DND-41 (cell line): Measurements from ENCODE around the gene TBXAS1.

Source experiments
- ATAC-seq: fragments of 200-7000 bp; cut with Tn5 transposase; 3 replicates; pipeline ENCODE4 v1.9.1; 2021; ENCODE audit warnings: low read depth; ENCODE audit not compliant: insufficient read depth
- DNase-seq: peaks from one replicate; pipeline ENCODE4 v3.0.0-alpha.2; 2020
- H2AFZ ChIP-seq: 2 replicates; pipeline ENCODE4 v1.6.0; 2012; ENCODE audit warnings: low read depth, low read length
- H3K27ac ChIP-seq: 2 replicates; pipeline ENCODE4 v1.5.1; 2012; ENCODE audit warnings: low read length, inconsistent platforms
- H3K27me3 ChIP-seq: fragments of 200-600 bp; sonication (generic); 2 replicates; pipeline ENCODE4 v1.6.0; 2012; ENCODE audit warnings: low read length, mild to moderate bottlenecking, inconsistent platforms; ENCODE audit not compliant: insufficient read depth, poor library complexity
- H3K36me3 ChIP-seq: 2 replicates; pipeline ENCODE4 v1.5.1; 2012; ENCODE audit warnings: low read length, inconsistent platforms; ENCODE audit not compliant: insufficient read depth
- H3K4me1 ChIP-seq: 2 replicates; pipeline ENCODE4 v1.5.1; 2012; ENCODE audit warnings: mild to moderate bottlenecking, low read length; ENCODE audit not compliant: insufficient read depth
- H3K4me2 ChIP-seq: 2 replicates; pipeline ENCODE4 v1.6.0; 2012; ENCODE audit warnings: mild to moderate bottlenecking, moderate library complexity, low read length, inconsistent platforms; ENCODE audit not compliant: insufficient read depth
- H3K4me3 ChIP-seq, 2 experiments: fragments of 200-600 bp in 1 of 2; shearing (Covaris generic) in 1 of 2; 2 replicates each; pipeline ENCODE4 v1.5.1; 2012 to 2016; ENCODE audit warnings: inconsistent platforms in 2 of 2, low read length in 2 of 2, mild to moderate bottlenecking in 2 of 2, low read depth in 1 of 2, moderate library complexity in 1 of 2
- H3K79me2 ChIP-seq: 2 replicates; pipeline ENCODE4 v1.6.0; 2012; ENCODE audit warnings: low read length, inconsistent platforms; ENCODE audit not compliant: insufficient read depth
- H3K9ac ChIP-seq: 2 replicates; pipeline ENCODE4 v1.6.0; 2012; ENCODE audit warnings: low read depth, mild to moderate bottlenecking, inconsistent platforms, low read length, moderate library complexity
- H3K9me3 ChIP-seq: 2 replicates; pipeline ENCODE4 v1.5.1; 2012; ENCODE audit warnings: low read length, moderate library complexity, mild to moderate bottlenecking, inconsistent platforms; ENCODE audit not compliant: insufficient read depth, severe bottlenecking
- H4K20me1 ChIP-seq: 2 replicates; pipeline ENCODE4 v1.6.0; 2012; ENCODE audit warnings: low read length; ENCODE audit not compliant: insufficient read depth
- EZH2 ChIP-seq: IDR thresholded peaks from 3 replicates; pipeline ENCODE4 v1.6.1; 2012; ENCODE audit warnings: borderline replicate concordance, low read depth, mild to moderate bottlenecking, moderate library complexity, low read length, inconsistent platforms; ENCODE audit not compliant: severe bottlenecking
- TF ChIP-seq, protein P1 (sequence below): IDR thresholded peaks from 2 replicates; pipeline ENCODE4 v1.5.1; 2012; ENCODE audit warnings: borderline replicate concordance, low read length, moderate library complexity, mild to moderate bottlenecking; ENCODE audit not compliant: poor library complexity, severe bottlenecking; ENCODE audit errors: extremely low read depth

Gene TBXAS1

DNA sequence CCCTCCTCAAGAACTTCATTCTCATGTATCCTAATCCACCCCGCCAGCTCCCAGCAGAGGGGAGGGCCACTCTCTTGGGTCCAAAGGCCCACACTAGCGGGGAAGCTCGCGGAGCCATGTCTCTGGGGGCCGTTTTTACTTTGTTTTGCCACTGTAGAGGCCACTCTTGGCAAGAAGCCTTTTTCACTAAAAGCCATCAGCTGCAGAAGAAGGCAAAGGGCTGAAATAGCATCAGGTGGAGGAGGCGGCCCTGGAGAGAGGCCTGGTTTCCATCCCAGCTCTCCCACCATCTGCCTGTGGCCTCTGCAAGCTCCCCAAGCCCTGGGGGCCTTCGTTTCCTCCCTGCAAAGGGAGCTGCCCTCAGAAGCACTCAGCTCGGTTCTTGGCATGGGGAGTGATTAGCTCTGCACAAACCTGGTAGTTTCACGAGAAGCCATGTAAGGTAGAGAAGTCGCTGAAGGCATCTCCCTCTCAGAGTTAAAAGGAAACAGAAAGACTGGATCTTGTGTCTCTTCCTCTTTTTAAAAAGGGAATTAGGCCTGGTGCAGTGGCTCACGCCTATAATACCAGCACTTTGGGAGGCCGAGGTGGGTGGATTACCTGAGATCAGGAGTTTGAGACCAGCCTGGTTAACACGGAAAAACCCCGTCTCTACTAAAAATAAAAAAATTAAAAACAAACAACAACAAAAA is 163.4 kb downstream of the TBXAS1 start:
- no peaks in the 10 kb centered on the region for H3K79me2 ChIP-seq
- H3K36me3 ChIP-seq: no peaks in the 10 kb centered on the region
- ATAC-seq: no peak
- H3K9me3 ChIP-seq: no peaks in the 10 kb centered on the region
- TF ChIP-seq, protein P1, sequence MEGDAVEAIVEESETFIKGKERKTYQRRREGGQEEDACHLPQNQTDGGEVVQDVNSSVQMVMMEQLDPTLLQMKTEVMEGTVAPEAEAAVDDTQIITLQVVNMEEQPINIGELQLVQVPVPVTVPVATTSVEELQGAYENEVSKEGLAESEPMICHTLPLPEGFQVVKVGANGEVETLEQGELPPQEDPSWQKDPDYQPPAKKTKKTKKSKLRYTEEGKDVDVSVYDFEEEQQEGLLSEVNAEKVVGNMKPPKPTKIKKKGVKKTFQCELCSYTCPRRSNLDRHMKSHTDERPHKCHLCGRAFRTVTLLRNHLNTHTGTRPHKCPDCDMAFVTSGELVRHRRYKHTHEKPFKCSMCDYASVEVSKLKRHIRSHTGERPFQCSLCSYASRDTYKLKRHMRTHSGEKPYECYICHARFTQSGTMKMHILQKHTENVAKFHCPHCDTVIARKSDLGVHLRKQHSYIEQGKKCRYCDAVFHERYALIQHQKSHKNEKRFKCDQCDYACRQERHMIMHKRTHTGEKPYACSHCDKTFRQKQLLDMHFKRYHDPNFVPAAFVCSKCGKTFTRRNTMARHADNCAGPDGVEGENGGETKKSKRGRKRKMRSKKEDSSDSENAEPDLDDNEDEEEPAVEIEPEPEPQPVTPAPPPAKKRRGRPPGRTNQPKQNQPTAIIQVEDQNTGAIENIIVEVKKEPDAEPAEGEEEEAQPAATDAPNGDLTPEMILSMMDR: no peak
- TF ChIP-seq EZH2: no peak
- H3K27ac ChIP-seq: no peak overlapping the region
- no peak overlapping the region for H2AFZ ChIP-seq
- no peak overlapping the region for H3K4me3 ChIP-seq
- H3K9ac ChIP-seq: no peak overlapping the region
- DNase-seq: no peak
- no peak overlapping the region for H3K4me2 ChIP-seq
- H3K27me3 ChIP-seq: no peaks in the 10 kb centered on the region
- no peaks in the 10 kb centered on the region for H4K20me1 ChIP-seq
- no peaks in the 10 kb centered on the region for H3K4me1 ChIP-seq

DNA sequence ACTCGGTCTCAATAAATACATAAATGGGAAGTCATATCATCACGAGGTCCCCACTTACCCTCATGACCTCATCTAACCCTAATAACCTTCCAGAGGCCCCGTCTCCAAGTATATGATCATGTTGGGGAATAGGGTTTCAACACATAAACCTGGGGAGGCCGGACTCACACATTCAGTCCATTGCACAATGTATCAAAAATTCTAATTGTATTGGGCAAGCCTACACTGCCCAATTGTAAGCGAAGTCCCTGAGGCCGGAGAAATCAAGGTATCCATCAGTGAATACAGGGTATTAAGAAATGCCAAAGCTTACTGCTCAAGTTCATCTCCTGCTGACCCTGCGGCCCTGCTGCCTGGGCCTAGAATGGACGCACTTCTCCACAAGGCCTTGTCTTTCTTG is 164.1 kb downstream of the TBXAS1 start:
- Histone ChIP-seq H3K4me2 (no peak overlapping the region), H3K9ac (no peak overlapping the region), H3K36me3 (no peaks in the 10 kb centered on the region), H3K4me1 (no peaks in the 10 kb centered on the region), H4K20me1 (no peaks in the 10 kb centered on the region), H3K27me3 (no peaks in the 10 kb centered on the region), H3K27ac (no peak overlapping the region), H2AFZ (no peak overlapping the region), H3K9me3 (no peaks in the 10 kb centered on the region), H3K4me3 (no peak overlapping the region), H3K79me2 (no peaks in the 10 kb centered on the region)
- no peak for DNase-seq
- no peak for ATAC-seq
- TF ChIP-seq, protein P1: no peak
- no peak for TF ChIP-seq EZH2

DNA sequence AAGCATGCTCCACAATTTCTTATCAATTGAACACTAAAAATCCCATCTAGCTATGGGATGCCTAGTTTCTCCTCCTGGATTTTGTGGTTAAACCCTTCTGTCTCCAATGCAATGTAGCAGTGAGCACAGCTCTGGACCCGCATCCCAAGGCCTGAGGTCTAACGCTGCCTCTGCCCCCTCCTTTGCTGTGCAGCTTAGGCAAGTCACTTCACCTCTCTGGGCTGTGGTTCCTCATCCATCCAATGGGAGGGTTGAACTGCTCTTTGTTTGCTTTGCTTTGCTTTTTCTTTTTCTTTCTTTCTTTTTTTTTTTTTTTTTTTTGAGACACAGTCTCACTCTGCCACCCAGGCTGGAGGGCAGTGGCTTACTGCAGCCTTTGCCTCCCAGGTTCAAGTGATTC is 164.5 kb downstream of the TBXAS1 start:
- H4K20me1 ChIP-seq: no peaks in the 10 kb centered on the region
- no peaks in the 10 kb centered on the region for H3K36me3 ChIP-seq
- no peaks in the 10 kb centered on the region for H3K79me2 ChIP-seq
- no peak overlapping the region for H3K27ac ChIP-seq
- no peak overlapping the region for H3K9ac ChIP-seq
- no peak overlapping the region for H3K4me3 ChIP-seq
- no peaks in the 10 kb centered on the region for H3K27me3 ChIP-seq
- H2AFZ ChIP-seq: no peak overlapping the region
- no peaks in the 10 kb centered on the region for H3K4me1 ChIP-seq
- DNase-seq (no peak), ATAC-seq (no peak)
- no peak for TF ChIP-seq EZH2
- TF ChIP-seq, protein P1: no peak
- no peaks in the 10 kb centered on the region for H3K9me3 ChIP-seq
- no peak overlapping the region for H3K4me2 ChIP-seq
